Liver (tissue), 9 donors: Measurements from ENCODE around the gene EXOC6B. TPM values are rescaled to one million over a fixed set of nuclear protein-coding genes. Genes with fewer than 3 reads are reported as not detected.
A peak's percentile ranks its signal among the peaks of the same experiment; 100 is the strongest.

Experiments used
- DNase-seq: peaks from one replicate; pipeline ENCODE4 v3.0.0-alpha.2; 2017; ENCODE audit warnings: low spot score
- H3K27ac ChIP-seq, 2 donors: one replicate each; pipeline ENCODE4 v1.7.0; 2013; ENCODE audit warnings: inconsistent platforms in 2 of 2, low read length in 2 of 2, control low read depth in 1 of 2, low read depth in 1 of 2, mild to moderate bottlenecking in 1 of 2
- H3K27me3 ChIP-seq, 4 donors: one replicate each; pipeline versions ENCODE4 v1.6.1 to v1.7.0; 2013; ENCODE audit warnings: low read length in 3 of 4, inconsistent platforms in 1 of 4, mild to moderate bottlenecking in 1 of 4, moderate library complexity in 1 of 4; ENCODE audit not compliant: control insufficient read depth in 4 of 4, insufficient read depth in 4 of 4
- H3K36me3 ChIP-seq, 4 donors: one replicate each; pipeline versions ENCODE4 v1.6.1 to v1.7.0; 2013; ENCODE audit warnings: low read length in 3 of 4, mild to moderate bottlenecking in 3 of 4, low read depth in 1 of 4, moderate library complexity in 1 of 4; ENCODE audit not compliant: control insufficient read depth in 4 of 4, insufficient read depth in 3 of 4
- H3K4me1 ChIP-seq, 4 donors: one replicate each; pipeline versions ENCODE4 v1.6.1 to v1.7.0; 2013; ENCODE audit warnings: low read length in 3 of 4, mild to moderate bottlenecking in 3 of 4, moderate library complexity in 1 of 4; ENCODE audit not compliant: control insufficient read depth in 4 of 4, insufficient read depth in 4 of 4
- H3K4me3 ChIP-seq, 3 donors: one replicate each; pipeline versions ENCODE4 v1.6.1 to v1.7.0; 2013; ENCODE audit warnings: low read length in 3 of 3, control low read depth in 1 of 3, low read depth in 1 of 3, mild to moderate bottlenecking in 1 of 3
- H3K9ac ChIP-seq, 2 donors: one replicate each; pipeline ENCODE4 v1.7.0; 2013; ENCODE audit warnings: low read length in 2 of 2, mild to moderate bottlenecking in 2 of 2, moderate library complexity in 2 of 2, control low read depth in 1 of 2, low read depth in 1 of 2
- H3K9me3 ChIP-seq, 4 donors: one replicate each; pipeline versions ENCODE4 v1.6.1 to v1.7.0; 2013; ENCODE audit warnings: low read length in 3 of 4; ENCODE audit not compliant: control insufficient read depth in 4 of 4
- ATF3 ChIP-seq: IDR thresholded peaks from 2 replicates; pipeline ENCODE4 v1.6.1; 2016; ENCODE audit warnings: antibody characterized with exemption
- CTCF ChIP-seq: fragments of 150-350 bp; IDR thresholded peaks from 2 replicates; pipeline ENCODE4 v1.5.1; 2017; ENCODE audit warnings: improper control_type of control experiment, low read depth, low read length; ENCODE audit not compliant: missing input control
- EGR1 ChIP-seq, 2 donors: IDR thresholded peaks; 2 replicates each; pipeline ENCODE4 v1.6.1; 2016 to 2018; ENCODE audit warnings: antibody characterized with exemption in 2 of 2, low read depth in 2 of 2
- FOXA2 ChIP-seq: IDR thresholded peaks from 2 replicates; pipeline ENCODE4 v1.6.1; 2016; ENCODE audit warnings: antibody characterized with exemption
- GABPA ChIP-seq, 2 donors: IDR thresholded peaks in 1 of 2; conservative IDR thresholded peaks in 1 of 2; 2 replicates each; pipeline ENCODE4 v1.6.1; 2016; ENCODE audit warnings: antibody characterized with exemption in 2 of 2, mild to moderate bottlenecking in 1 of 2, moderate library complexity in 1 of 2
- HNF4A ChIP-seq, 2 donors: conservative IDR thresholded peaks; 2 replicates each; pipeline ENCODE4 v1.6.1; 2016; ENCODE audit warnings: antibody characterized with exemption in 2 of 2, mild to moderate bottlenecking in 2 of 2
- HNF4G ChIP-seq: IDR thresholded peaks from 2 replicates; pipeline ENCODE4 v1.6.1; 2016; ENCODE audit warnings: antibody characterized with exemption
- JUND ChIP-seq, 2 donors: IDR thresholded peaks; 2 replicates each; pipeline ENCODE4 v1.6.1; 2016; ENCODE audit warnings: antibody characterized with exemption in 2 of 2
- MAX ChIP-seq: IDR thresholded peaks from 2 replicates; pipeline ENCODE4 v1.6.1; 2016; ENCODE audit warnings: antibody characterized with exemption
- NR2F2 ChIP-seq: IDR thresholded peaks from 2 replicates; pipeline ENCODE4 v1.6.1; 2016; ENCODE audit warnings: antibody characterized with exemption
- RAD21 ChIP-seq, 2 donors: IDR thresholded peaks; 2 replicates each; pipeline ENCODE4 v1.6.1; 2016; ENCODE audit warnings: antibody characterized with exemption in 2 of 2, mild to moderate bottlenecking in 2 of 2
- REST ChIP-seq: IDR thresholded peaks from 2 replicates; pipeline ENCODE4 v1.6.1; 2016; ENCODE audit warnings: antibody characterized with exemption, mild to moderate bottlenecking
- RXRA ChIP-seq, 2 donors: IDR thresholded peaks; 2 replicates each; pipeline ENCODE4 v1.6.1; 2017 to 2018; ENCODE audit warnings: antibody characterized with exemption in 2 of 2, mild to moderate bottlenecking in 1 of 2
- SP1 ChIP-seq: IDR thresholded peaks from 2 replicates; pipeline ENCODE4 v1.6.1; 2018; ENCODE audit warnings: antibody characterized with exemption, mild to moderate bottlenecking
- TAF1 ChIP-seq: conservative IDR thresholded peaks from 2 replicates; pipeline ENCODE4 v1.6.1; 2016; ENCODE audit warnings: antibody characterized with exemption, mild to moderate bottlenecking
- YY1 ChIP-seq: IDR thresholded peaks from 2 replicates; pipeline ENCODE4 v1.6.1; 2016; ENCODE audit warnings: antibody characterized with exemption, mild to moderate bottlenecking
- ZBTB33 ChIP-seq: IDR thresholded peaks from 2 replicates; pipeline ENCODE4 v1.6.1; 2016; ENCODE audit warnings: antibody characterized with exemption
- WGBS: extraction: QIAGEN DNeasy Blood & Tissue Kit; methylation state at CpG from one replicate; pipeline ENCODE4 v1.1.7; 2013; 5-methylcytosine and 5-hydroxymethylcytosine counted together
- polyA plus RNA-seq, 2 donors: library from polyadenylated mRNA; stranded (reverse) in 1 of 2; unstranded in 1 of 2; fragments of 200-250 nt in 1 of 2; fragments of >200 nt in 1 of 2; fragmentation: Nextera tagmentation in 1 of 2; extraction: Ambion mirVana in 1 of 2; gene quantifications; one replicate each; pipeline versions ENCODE4 v1.2.1 to v1.2.3, GENCODE V29; 2013 to 2015
- total RNA-seq, 2 donors: library from RNA; depleted of rRNA; stranded (reverse); fragments of >200 nt; gene quantifications; one replicate each; pipeline ENCODE4 v1.2.3, GENCODE V29; 2014
- donor health status: healthy.
- donor health status: healthy.
- donor health status: healthy.
- donor health status: healthy.
- donor health status: healthy.

EXOC6B gene
- total and polyA plus RNA-seq, 4 donors = 1.7 to 9.5 (median 5.5) TPM

GRCh38 chr2:72778410-72778809, 47.4 kb downstream of the EXOC6B start:
- no peaks in the 10 kb centered on the region for H3K4me1 ChIP-seq
- no peak overlapping the region for H3K27ac ChIP-seq
- DNase-seq = no peak
- no peaks in the 10 kb centered on the region for H3K36me3 ChIP-seq
- no peaks in the 10 kb centered on the region for H3K9me3 ChIP-seq
- WGBS = 63% methylated on average over 1 of the region's 1 CpG
- H3K27me3 ChIP-seq = no peaks in the 10 kb centered on the region
- no peak overlapping the region for H3K9ac ChIP-seq
- TF ChIP-seq REST = no peak
- TF ChIP-seq MAX = no peak
- no peak for TF ChIP-seq RAD21 (IDR thresholded peaks at IDR 0.05)
- TF ChIP-seq HNF4A (conservative IDR thresholded peaks at IDR 0.05) = no peak
- no peak for TF ChIP-seq EGR1 (IDR thresholded peaks at IDR 0.05; ENCODE audit: low read depth in 2 of 2)
- TF ChIP-seq ZBTB33 = no peak
- no peak for TF ChIP-seq CTCF
- TF ChIP-seq YY1 = no peak
- TF ChIP-seq JUND (IDR thresholded peaks at IDR 0.05) = no peak
- no peak for TF ChIP-seq RXRA (IDR thresholded peaks at IDR 0.05)
- TF ChIP-seq NR2F2 = no peak
- no peak for TF ChIP-seq ATF3
- TF ChIP-seq SP1 = no peak
- no peak for TF ChIP-seq TAF1
- no peak for TF ChIP-seq GABPA (IDR thresholded peaks at IDR 0.05 in 1 of 2, conservative IDR thresholded peaks at IDR 0.05 in 1 of 2)
- H3K4me3 ChIP-seq = no peak overlapping the region

GRCh38 chr2:72770879-72771461, 54.9 kb downstream of the EXOC6B start:
- peak; percentile 40 for DNase-seq
- no peak for TF ChIP-seq JUND (IDR thresholded peaks at IDR 0.05)
- no peak for TF ChIP-seq RXRA (IDR thresholded peaks at IDR 0.05)
- TF ChIP-seq HNF4G = no peak
- no peak for TF ChIP-seq MAX
- TF ChIP-seq SP1 = no peak
- peak; percentile 93 to 94 for TF ChIP-seq RAD21 (IDR thresholded peaks at IDR 0.05)
- TF ChIP-seq CTCF = peak; percentile 92
- no peak for TF ChIP-seq FOXA2
- TF ChIP-seq GABPA (IDR thresholded peaks at IDR 0.05 in 1 of 2, conservative IDR thresholded peaks at IDR 0.05 in 1 of 2) = no peak
- TF ChIP-seq ZBTB33 = no peak
- TF ChIP-seq ATF3 = no peak
- H3K4me1 ChIP-seq = no peaks in the 10 kb centered on the region
- H3K36me3 ChIP-seq = no peaks in the 10 kb centered on the region
- H3K27ac ChIP-seq = no peak overlapping the region
- H3K27me3 ChIP-seq = no peaks in the 10 kb centered on the region
- no peak overlapping the region for H3K4me3 ChIP-seq
- 3% methylated on average over 2 of the region's 2 CpGs for WGBS
- no peak overlapping the region for H3K9ac ChIP-seq
- H3K9me3 ChIP-seq = no peaks in the 10 kb centered on the region
